Smooth muscle cell (in vitro differentiated cells): Measurements from ENCODE around the gene MAP2K7. TPM values are rescaled to one million over a fixed set of nuclear protein-coding genes. Genes with fewer than 3 reads are reported as not detected.
A peak's percentile ranks its signal among the peaks of the same experiment; 100 is the strongest.

Source experiments
- DNase-seq: peaks from one replicate; lab custom pipeline; 2025; ENCODE audit not compliant: unreplicated experiment; lab: John Stamatoyannopoulos, UW
- H2AFZ ChIP-seq: fragments of 200-600 bp; sonication (generic); 2 replicates; pipeline ENCODE4 v1.6.0; 2016; ENCODE audit warnings: antibody characterized with exemption, low read depth, mild to moderate bottlenecking
- H3F3A ChIP-seq: fragments of 200-600 bp; sonication (generic); 2 replicates; pipeline ENCODE4 v1.6.0; 2017; ENCODE audit warnings: antibody characterized with exemption, low read depth
- H3K27ac ChIP-seq: fragments of 200-600 bp; sonication (generic); 2 replicates; pipeline ENCODE4 v1.5.1; 2016; ENCODE audit warnings: low read depth, mild to moderate bottlenecking
- H3K27me3 ChIP-seq: fragments of 200-600 bp; sonication (generic); 2 replicates; pipeline ENCODE4 v1.6.1; 2016; ENCODE audit warnings: low read depth, mild to moderate bottlenecking
- H3K36me3 ChIP-seq: fragments of 200-600 bp; sonication (generic); 2 replicates; pipeline ENCODE4 v1.5.1; 2016; ENCODE audit warnings: low read depth
- H3K4me1 ChIP-seq: fragments of 200-600 bp; sonication (generic); 2 replicates; pipeline ENCODE4 v1.5.1; 2016; ENCODE audit warnings: low read depth
- H3K4me2 ChIP-seq: fragments of 200-600 bp; sonication (generic); 2 replicates; pipeline ENCODE4 v1.6.0; 2016; ENCODE audit warnings: mild to moderate bottlenecking
- H3K4me3 ChIP-seq: fragments of 200-600 bp; sonication (generic); 2 replicates; pipeline ENCODE4 v1.5.1; 2016; ENCODE audit warnings: mild to moderate bottlenecking
- H3K79me2 ChIP-seq: fragments of 200-600 bp; sonication (generic); 2 replicates; pipeline ENCODE4 v1.6.0; 2016; ENCODE audit warnings: low read depth, mild to moderate bottlenecking
- H3K9ac ChIP-seq: fragments of 200-600 bp; sonication (generic); 2 replicates; pipeline ENCODE4 v1.6.0; 2016; ENCODE audit warnings: low read depth
- H3K9me3 ChIP-seq: fragments of 200-600 bp; sonication (generic); replicated peaks from 2 replicates; pipeline ENCODE4 v1.5.1; 2016; ENCODE audit warnings: low read depth
- H4K20me1 ChIP-seq: fragments of 200-600 bp; sonication (generic); 2 replicates; pipeline ENCODE4 v1.6.0; 2016; ENCODE audit warnings: low read depth
- WGBS: methylation state at CpG from one replicate; pipeline ENCODE4 v1.1.7; 2016; ENCODE audit warnings: low lambda C conversion rate; 5-methylcytosine and 5-hydroxymethylcytosine counted together
- polyA plus RNA-seq: library from polyadenylated mRNA; unstranded; fragments of >200 nt; fragmentation: Nextera tagmentation; extraction: Ambion mirVana; gene quantifications from 2 replicates; pipeline ENCODE4 v1.2.1, GENCODE V29; 2016
- total RNA-seq: library from RNA; depleted of rRNA; stranded (reverse); fragments of >200 nt; gene quantifications from 2 replicates; pipeline ENCODE4 v1.2.3, GENCODE V29; 2014
- TF ChIP-seq, protein P1 (sequence below): fragments of 200-600 bp; sonication (generic); IDR thresholded peaks from 2 replicates; pipeline ENCODE4 v1.5.1; 2017; ENCODE audit warnings: borderline replicate concordance, mild to moderate bottlenecking, antibody characterized with exemption; ENCODE audit not compliant: insufficient read depth, poor library complexity, severe bottlenecking

Gene MAP2K7
- total and polyA plus RNA-seq, 2 experiments from 2014 or later = 6.7 to 9.2 TPM

DNA sequence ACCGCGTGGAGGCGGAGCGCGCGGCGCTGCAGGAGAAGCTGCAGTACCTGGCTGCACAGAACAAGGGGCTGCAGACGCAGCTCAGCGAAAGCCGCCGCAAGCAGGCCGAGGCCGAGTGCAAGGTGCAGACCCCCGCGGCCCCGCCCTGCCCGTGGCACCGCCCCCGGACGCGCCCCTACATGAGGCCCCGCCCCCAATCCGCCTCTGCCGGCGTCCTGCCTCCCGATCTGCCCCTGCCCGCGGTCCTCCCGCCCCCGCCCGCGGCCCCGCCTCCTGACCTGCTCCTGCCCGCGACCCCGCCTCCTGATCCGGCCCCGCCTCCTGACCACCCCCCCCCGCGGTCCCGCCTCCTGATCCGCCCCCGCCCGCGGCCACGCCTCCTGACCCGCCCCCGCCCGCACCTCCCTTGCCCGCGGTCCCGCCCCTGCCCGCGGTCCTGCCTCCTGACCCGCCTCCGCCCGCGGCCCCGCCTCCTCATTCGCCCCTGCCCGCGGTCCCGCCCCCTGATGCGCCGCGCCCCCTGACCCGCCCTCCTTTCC is 41.2 kb upstream of the MAP2K7 start:
- peaks cover 66% of the 10 kb centered on the region for H3K27me3 ChIP-seq
- peak overlapping the region; percentile 84 for H3K4me2 ChIP-seq
- H4K20me1 ChIP-seq = no peaks in the 10 kb centered on the region
- no peaks in the 10 kb centered on the region for H3K9me3 ChIP-seq
- H3K27ac ChIP-seq = no peak overlapping the region
- peaks cover 17% of the 10 kb centered on the region for H3K4me1 ChIP-seq
- no peaks in the 10 kb centered on the region for H3K36me3 ChIP-seq
- no peak overlapping the region for H2AFZ ChIP-seq
- H3K4me3 ChIP-seq = peak overlapping the region; percentile 34
- 2% methylated on average over 22 of the region's 67 CpGs for WGBS
- no peak overlapping the region for H3K9ac ChIP-seq
- TF ChIP-seq, protein P1, sequence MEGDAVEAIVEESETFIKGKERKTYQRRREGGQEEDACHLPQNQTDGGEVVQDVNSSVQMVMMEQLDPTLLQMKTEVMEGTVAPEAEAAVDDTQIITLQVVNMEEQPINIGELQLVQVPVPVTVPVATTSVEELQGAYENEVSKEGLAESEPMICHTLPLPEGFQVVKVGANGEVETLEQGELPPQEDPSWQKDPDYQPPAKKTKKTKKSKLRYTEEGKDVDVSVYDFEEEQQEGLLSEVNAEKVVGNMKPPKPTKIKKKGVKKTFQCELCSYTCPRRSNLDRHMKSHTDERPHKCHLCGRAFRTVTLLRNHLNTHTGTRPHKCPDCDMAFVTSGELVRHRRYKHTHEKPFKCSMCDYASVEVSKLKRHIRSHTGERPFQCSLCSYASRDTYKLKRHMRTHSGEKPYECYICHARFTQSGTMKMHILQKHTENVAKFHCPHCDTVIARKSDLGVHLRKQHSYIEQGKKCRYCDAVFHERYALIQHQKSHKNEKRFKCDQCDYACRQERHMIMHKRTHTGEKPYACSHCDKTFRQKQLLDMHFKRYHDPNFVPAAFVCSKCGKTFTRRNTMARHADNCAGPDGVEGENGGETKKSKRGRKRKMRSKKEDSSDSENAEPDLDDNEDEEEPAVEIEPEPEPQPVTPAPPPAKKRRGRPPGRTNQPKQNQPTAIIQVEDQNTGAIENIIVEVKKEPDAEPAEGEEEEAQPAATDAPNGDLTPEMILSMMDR = no peak
- DNase-seq = peak; percentile 25
- H3F3A ChIP-seq = no peaks in the 10 kb centered on the region
- H3K79me2 ChIP-seq = no peaks in the 10 kb centered on the region

DNA sequence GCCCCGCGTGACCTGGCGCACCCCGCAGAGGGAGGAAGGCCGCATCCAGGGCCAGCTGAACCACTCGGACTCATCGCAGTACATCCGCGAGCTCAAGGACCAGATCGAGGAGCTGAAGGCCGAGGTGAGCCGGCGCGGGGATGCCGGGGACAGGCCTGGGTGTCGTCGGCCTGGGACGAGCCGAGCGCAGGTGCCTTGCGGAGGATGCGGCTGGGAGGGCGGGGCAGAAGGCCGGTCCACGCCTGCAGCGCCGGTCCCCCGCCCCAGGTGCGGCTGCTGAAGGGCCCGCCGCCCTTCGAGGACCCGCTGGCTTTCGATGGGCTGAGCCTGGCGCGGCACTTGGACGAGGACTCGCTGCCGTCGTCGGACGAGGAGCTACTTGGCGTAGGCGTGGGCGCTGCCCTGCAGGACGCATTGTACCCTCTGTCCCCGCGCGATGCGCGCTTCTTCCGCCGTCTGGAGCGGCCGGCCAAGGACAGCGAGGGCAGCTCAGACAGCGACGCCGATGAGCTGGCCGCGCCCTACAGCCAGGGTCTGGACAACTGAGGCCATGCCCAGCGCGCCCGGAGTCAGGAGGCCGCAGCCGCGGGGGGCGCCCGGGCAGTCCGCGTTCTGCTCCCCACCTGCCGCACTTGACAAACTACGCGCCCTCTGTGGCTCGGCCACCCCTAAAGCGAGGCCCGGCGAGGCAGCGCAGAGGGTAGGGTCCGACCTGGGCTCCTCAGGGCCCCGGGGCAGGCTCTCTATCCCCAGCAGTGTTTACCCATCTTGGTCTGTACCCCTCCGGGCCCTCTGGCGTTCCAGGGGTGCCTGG is 40.3 kb upstream of the MAP2K7 start:
- no peaks in the 10 kb centered on the region for H4K20me1 ChIP-seq
- H3K9ac ChIP-seq = no peak overlapping the region
- no peak overlapping the region for H2AFZ ChIP-seq
- DNase-seq = no peak
- no peaks in the 10 kb centered on the region for H3K36me3 ChIP-seq
- peaks cover 10% of the 10 kb centered on the region for H3K4me1 ChIP-seq
- H3K27me3 ChIP-seq = peaks cover 75% of the 10 kb centered on the region
- no peak overlapping the region for H3K27ac ChIP-seq
- 38% methylated on average over 50 of the region's 83 CpGs for WGBS
- peak overlapping the region; percentile 84 for H3K4me2 ChIP-seq
- TF ChIP-seq, protein P1 = no peak
- no peaks in the 10 kb centered on the region for H3K79me2 ChIP-seq
- H3K4me3 ChIP-seq = peak overlapping the region; percentile 34
- no peaks in the 10 kb centered on the region for H3K9me3 ChIP-seq
- H3F3A ChIP-seq = no peaks in the 10 kb centered on the region

DNA sequence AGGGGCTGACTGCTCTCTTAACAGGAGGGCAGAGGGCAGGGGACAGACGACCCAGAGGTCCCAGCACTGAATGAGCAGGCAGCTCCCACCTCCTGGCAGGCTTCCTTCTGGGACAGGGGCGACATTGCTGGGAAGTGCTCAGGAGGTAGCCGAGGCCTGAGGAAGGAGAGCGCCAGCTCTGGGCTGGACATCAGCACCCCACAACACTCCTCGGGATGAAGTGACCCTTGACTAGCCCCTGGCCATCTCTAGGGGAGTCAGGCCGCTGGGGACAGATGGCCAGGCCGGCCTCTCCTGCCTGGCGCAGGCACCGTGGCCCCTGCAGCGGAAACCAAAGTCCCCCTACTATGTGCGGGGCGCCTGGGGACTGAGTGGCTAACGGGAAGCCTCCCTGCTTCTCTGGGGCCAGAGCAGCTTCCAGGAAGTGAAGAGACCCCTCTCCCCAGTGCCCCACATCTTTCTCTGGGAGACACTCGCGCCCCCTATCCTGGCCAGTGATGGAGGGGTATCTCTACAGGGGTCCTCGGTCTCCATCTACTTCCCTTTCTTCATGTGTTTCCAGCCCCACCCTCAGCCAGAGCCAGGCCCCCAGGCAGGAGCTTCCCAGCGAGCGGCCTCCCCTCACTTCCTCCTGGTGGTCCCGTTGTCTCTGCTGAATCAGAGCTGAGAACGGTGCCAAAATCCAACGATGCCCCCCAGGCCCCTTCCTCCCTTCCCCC is 39.5 kb upstream of the MAP2K7 start:
- TF ChIP-seq, protein P1 = no peak
- Histone ChIP-seq H3K27ac (no peak overlapping the region), H3K9me3 (no peaks in the 10 kb centered on the region), H3K79me2 (no peaks in the 10 kb centered on the region), H3K9ac (no peak overlapping the region), H3K4me1 (peaks cover 6% of the 10 kb centered on the region), H3K4me2 (no peak overlapping the region), H3K36me3 (no peaks in the 10 kb centered on the region), H4K20me1 (no peaks in the 10 kb centered on the region), H3K4me3 (no peak overlapping the region), H3F3A (no peaks in the 10 kb centered on the region), H2AFZ (no peak overlapping the region), H3K27me3 (peaks cover 79% of the 10 kb centered on the region)
- DNase-seq = no peak
- 87% methylated on average over 21 of the region's 21 CpGs for WGBS
